MM.1S (cell line): Measurements from ENCODE around the gene TUBB2A.

Source experiments
- CTCF ChIP-seq: fragments of 300-600 bp; sonication (generic); IDR thresholded peaks from 2 replicates; pipeline ENCODE4 v1.5.1; 2016; ENCODE audit warnings: antibody characterized with exemption, low read length, mixed read lengths
- EZH2 ChIP-seq: fragments of 300-600 bp; sonication (generic); optimal IDR thresholded peaks from 2 replicates; pipeline ENCODE3; 2017; ENCODE audit warnings: low read depth, mild to moderate bottlenecking, antibody characterized with exemption, low read length, mixed read lengths
- EZH2phosphoT487 ChIP-seq: fragments of 300-600 bp; sonication (generic); IDR thresholded peaks from 2 replicates; pipeline ENCODE4 v1.6.1; 2018; ENCODE audit warnings: antibody characterized with exemption, low read length

GRCh38 chr6:3157131-3157933 lies at the start of gene TUBB2A:
- TF ChIP-seq EZH2 (no peak), CTCF (peak; percentile 43), EZH2phosphoT487 (no peak)
